ENCODE data around the gene RINL.

The RINL gene

GRCh38 chr19:38841787-38842438, 36.2 kb downstream of the RINL start:
- TF ChIP-seq CTCF (IDR thresholded peaks at IDR 0.05) = no peak
- Histone ChIP-seq H2AFZ (no peak overlapping the region), H3K27ac (no peak overlapping the region), H3K9me3 (ENCODE audit: control insufficient read depth, low read length) (no peaks in the 10 kb centered on the region), H3K4me3 (ENCODE audit: low read depth, low read length) (no peak overlapping the region), H3K9ac (no peak overlapping the region), H3K4me1 (no peaks in the 10 kb centered on the region), H3K4me2 (ENCODE audit: low read length) (no peak overlapping the region), H3K36me3 (ENCODE audit: control insufficient read depth, insufficient read depth, low read length) (no peaks in the 10 kb centered on the region), H3K79me2 (peaks cover 30% of the 10 kb centered on the region), H3K27me3 (ENCODE audit: control insufficient read depth, insufficient read depth, low read length) (no peaks in the 10 kb centered on the region)

DNA sequence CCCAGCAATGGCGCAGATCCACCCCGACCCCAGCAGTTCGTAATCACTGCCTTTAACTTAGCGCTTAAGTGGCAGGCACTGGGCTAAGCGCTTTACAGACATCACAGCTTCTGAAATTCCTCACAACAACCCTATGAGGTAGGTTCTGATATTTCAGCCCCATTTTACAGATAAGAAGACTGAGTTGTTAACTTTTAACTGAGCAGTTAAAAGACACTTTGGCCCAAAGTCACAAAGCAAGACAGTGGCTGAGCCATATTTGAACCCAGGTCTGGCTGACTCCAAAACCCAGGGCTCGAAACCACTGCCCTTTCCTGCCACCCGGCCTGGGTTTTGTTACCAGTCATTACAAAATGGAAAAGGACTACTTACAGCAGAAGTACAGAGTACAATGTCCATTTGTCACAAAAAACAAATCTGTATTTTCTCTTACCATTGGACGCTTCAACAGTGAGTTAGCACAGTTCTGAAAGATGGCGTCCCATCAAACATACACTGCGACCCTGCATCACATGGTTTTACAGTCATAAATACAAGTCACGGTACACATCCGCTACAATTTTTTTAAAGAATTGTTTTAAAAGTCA, 36.8 kb downstream of the RINL start:
- H3K4me1 ChIP-seq = no peaks in the 10 kb centered on the region
- no peak overlapping the region for H3K9ac ChIP-seq
- no peak overlapping the region for H3K4me3 ChIP-seq (ENCODE audit: low read depth, low read length)

GRCh38 chr19:38840583-38840968, 37.5 kb downstream of the RINL start:
- peaks cover 20% of the 10 kb centered on the region for H3K79me2 ChIP-seq
- H2AFZ ChIP-seq = no peak overlapping the region
- no peaks in the 10 kb centered on the region for H3K36me3 ChIP-seq (ENCODE audit: control insufficient read depth, insufficient read depth, low read length)
- H3K4me2 ChIP-seq (ENCODE audit: low read length) = no peak overlapping the region
- H3K4me3 ChIP-seq (ENCODE audit: low read depth, low read length) = no peak overlapping the region
- no peak for TF ChIP-seq CTCF (IDR thresholded peaks at IDR 0.05)
- peaks cover 5% of the 10 kb centered on the region for H3K4me1 ChIP-seq
- no peaks in the 10 kb centered on the region for H3K9me3 ChIP-seq (ENCODE audit: control insufficient read depth, low read length)
- H3K27ac ChIP-seq = no peak overlapping the region
- H3K27me3 ChIP-seq (ENCODE audit: control insufficient read depth, insufficient read depth, low read length) = no peaks in the 10 kb centered on the region
- no peak overlapping the region for H3K9ac ChIP-seq

More for the DNA sequence above, 36.8 kb downstream of the RINL start:
- H3K79me2 ChIP-seq = peaks cover 26% of the 10 kb centered on the region
- TF ChIP-seq CTCF (IDR thresholded peaks at IDR 0.05) = no peak
- H3K36me3 ChIP-seq (ENCODE audit: control insufficient read depth, insufficient read depth, low read length) = no peaks in the 10 kb centered on the region
- H3K27me3 ChIP-seq (ENCODE audit: control insufficient read depth, insufficient read depth, low read length) = no peaks in the 10 kb centered on the region
- H2AFZ ChIP-seq = no peak overlapping the region
- H3K27ac ChIP-seq = no peak overlapping the region
- no peaks in the 10 kb centered on the region for H3K9me3 ChIP-seq (ENCODE audit: control insufficient read depth, low read length)
- H3K4me2 ChIP-seq (ENCODE audit: low read length) = no peak overlapping the region

- Histone ChIP-seq H3K9ac (no peak overlapping the region), H3K79me2 (peaks cover 17% of the 10 kb centered on the region), H3K4me2 (ENCODE audit: low read length) (no peak overlapping the region), H3K36me3 (ENCODE audit: control insufficient read depth, insufficient read depth, low read length) (no peaks in the 10 kb centered on the region), H3K27ac (no peak overlapping the region), H2AFZ (no peak overlapping the region), H3K27me3 (ENCODE audit: control insufficient read depth, insufficient read depth, low read length) (no peaks in the 10 kb centered on the region), H3K4me1 (peaks cover 9% of the 10 kb centered on the region), H3K4me3 (ENCODE audit: low read depth, low read length) (no peak overlapping the region), H3K9me3 (ENCODE audit: control insufficient read depth, low read length) (no peaks in the 10 kb centered on the region)
- TF ChIP-seq CTCF (IDR thresholded peaks at IDR 0.05) = no peak
These were observed 38.1 kb downstream of the RINL start for GRCh38 chr19:38839816-38840582.

Measured in parathyroid adenoma (tissue), 2 donors.